ENCODE results near the gene DLEC1.

GRCh38 chr3:38009807-38010591 is 29.0 kb upstream of the DLEC1 start:
- TF ChIP-seq CTCF (IDR thresholded peaks at IDR 0.05), result no peak
- no peak for TF ChIP-seq POLR2A (IDR thresholded peaks at IDR 0.05)
